Muscle layer of colon (tissue), 2 donors: ENCODE data around the gene UST.

Experiments used
- H3K27ac ChIP-seq: one replicate; pipeline ENCODE4 v1.7.0; 2013; ENCODE audit warnings: low read depth, mild to moderate bottlenecking, low read length, moderate library complexity
- H3K27me3 ChIP-seq, 2 donors: one replicate each; pipeline ENCODE4 v1.7.0; 2013; ENCODE audit warnings: low read length in 2 of 2, mild to moderate bottlenecking in 2 of 2; ENCODE audit not compliant: insufficient read depth in 2 of 2, control insufficient read depth in 1 of 2
- H3K36me3 ChIP-seq: one replicate; pipeline ENCODE4 v1.7.0; 2013; ENCODE audit warnings: mild to moderate bottlenecking, low read length; ENCODE audit not compliant: insufficient read depth
- H3K4me1 ChIP-seq: one replicate; pipeline ENCODE4 v1.7.0; 2013; ENCODE audit warnings: mild to moderate bottlenecking, low read length; ENCODE audit not compliant: insufficient read depth
- H3K4me3 ChIP-seq, 2 donors: one replicate each; pipeline ENCODE4 v1.7.0; 2013; ENCODE audit warnings: low read length in 2 of 2, low read depth in 1 of 2, mild to moderate bottlenecking in 1 of 2, moderate library complexity in 1 of 2
- H3K9ac ChIP-seq: one replicate; pipeline ENCODE4 v1.7.0; 2013; ENCODE audit warnings: low read length
- H3K9me3 ChIP-seq: one replicate; pipeline ENCODE4 v1.7.0; 2013; ENCODE audit warnings: mild to moderate bottlenecking, low read length
- donor health status: abdominal sarcoma.
- donor health status: Adenocarcinoma of cecum.

Gene UST

DNA sequence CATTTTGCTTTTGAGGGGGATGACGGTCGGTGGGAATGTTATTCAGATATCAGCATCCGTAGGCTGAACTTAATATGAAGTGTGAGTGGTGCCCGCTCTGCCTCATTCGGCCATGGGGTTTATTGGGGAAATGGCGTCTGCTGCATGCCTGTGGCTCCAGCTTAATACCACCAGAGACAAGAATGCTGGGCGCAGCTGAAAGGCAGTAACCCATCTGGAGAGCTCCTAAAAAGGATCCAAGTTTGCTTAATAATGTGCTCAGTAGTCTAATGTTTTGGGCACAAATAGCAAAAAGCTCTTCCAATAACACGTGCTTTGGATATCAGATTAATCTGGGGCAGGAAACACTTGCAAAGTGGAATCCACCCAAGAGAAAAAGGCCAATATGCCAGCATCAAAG lies 297.7 kb downstream of the UST start:
- H3K4me3 ChIP-seq: no peak overlapping the region
- H3K27ac ChIP-seq: no peak overlapping the region
- no peaks in the 10 kb centered on the region for H3K4me1 ChIP-seq
- H3K9me3 ChIP-seq: no peaks in the 10 kb centered on the region
- no peaks in the 10 kb centered on the region for H3K27me3 ChIP-seq
- H3K36me3 ChIP-seq: peaks cover 7% of the 10 kb centered on the region
- no peak overlapping the region for H3K9ac ChIP-seq

DNA sequence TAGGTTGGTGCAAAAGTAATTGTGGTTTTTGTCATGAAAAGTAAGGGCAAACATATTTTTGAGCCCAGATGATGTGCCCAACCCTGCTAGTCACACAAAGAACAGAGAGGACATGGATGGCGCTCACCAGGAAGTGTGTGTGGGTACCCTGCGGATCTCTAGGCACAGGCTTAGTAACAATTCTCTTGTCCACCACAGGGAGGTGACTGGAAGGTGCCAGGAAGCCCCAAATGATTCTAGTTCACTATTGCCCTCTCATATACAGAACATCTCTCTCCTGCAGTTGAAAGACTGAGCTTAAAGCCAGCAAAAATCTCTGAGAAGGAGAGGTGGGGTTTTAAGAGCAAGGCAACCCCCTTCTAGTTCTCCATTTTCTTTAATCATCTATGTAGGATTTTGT lies 298.6 kb downstream of the UST start:
- Histone ChIP-seq H3K27ac (no peak overlapping the region), H3K9me3 (no peaks in the 10 kb centered on the region), H3K9ac (no peak overlapping the region)

DNA sequence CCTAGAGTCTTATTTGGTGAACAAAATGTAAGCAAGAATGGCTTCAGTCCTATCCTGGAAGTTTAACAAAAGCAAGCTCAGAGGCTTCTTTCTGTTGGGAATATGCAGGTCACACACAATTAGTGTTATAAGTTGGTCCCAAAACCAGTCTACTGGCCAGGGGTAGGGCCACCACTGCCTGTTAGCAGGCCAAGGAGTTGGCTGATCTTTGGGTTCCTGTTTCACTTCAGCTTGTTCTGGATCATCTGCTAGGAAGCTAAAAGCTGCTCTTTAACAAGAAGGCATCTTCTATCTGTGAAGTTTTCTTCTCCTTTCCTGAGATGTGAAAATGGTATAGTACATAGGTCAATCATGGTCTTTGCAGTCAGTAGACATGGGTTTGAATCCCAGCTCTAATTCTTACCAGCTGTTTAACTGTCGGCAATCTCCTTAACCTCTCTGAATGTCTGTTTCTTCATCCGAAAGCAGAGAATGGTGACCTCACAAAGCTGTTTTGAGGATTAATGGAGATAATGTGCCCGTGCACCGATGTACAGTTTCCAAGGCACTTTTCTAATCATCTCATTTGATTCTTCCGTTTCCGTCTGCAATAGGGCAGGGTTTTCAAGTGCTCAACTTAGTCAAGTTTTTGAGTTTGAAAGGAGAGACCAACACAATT lies 299.5 kb downstream of the UST start:
- H3K27ac ChIP-seq: no peak overlapping the region

More for the DNA sequence above, 298.6 kb downstream of the UST start:
- Histone ChIP-seq H3K27me3 (no peaks in the 10 kb centered on the region), H3K4me3 (no peak overlapping the region), H3K36me3 (peaks cover 7% of the 10 kb centered on the region), H3K4me1 (no peaks in the 10 kb centered on the region)

DNA sequence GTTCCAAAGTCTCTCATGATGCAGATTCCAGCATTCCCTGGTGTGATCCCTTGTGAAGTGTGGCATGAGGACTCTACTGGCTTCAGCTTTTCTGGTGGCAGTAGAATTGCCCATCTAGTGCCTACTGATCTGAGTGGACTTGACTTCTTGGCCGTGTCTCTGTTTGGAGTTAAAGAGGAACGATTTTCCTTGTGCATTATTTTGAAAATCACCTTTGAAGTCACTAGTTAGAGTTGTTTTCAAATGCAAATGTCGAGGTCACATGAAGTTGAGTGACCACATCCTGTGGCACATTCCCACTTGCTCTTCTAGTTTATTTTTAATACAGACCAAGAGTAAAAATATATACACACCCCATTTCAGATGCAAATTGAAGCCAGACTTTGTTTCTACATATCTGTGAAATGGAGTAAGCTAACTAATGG lies 300.0 kb downstream of the UST start:
- no peaks in the 10 kb centered on the region for H3K9me3 ChIP-seq
- no peak overlapping the region for H3K9ac ChIP-seq
- H3K36me3 ChIP-seq: no peaks in the 10 kb centered on the region
- H3K27ac ChIP-seq: no peak overlapping the region
- H3K4me1 ChIP-seq: no peaks in the 10 kb centered on the region
- no peaks in the 10 kb centered on the region for H3K27me3 ChIP-seq
- H3K4me3 ChIP-seq: no peak overlapping the region

More for the DNA sequence above, 299.5 kb downstream of the UST start:
- no peaks in the 10 kb centered on the region for H3K9me3 ChIP-seq
- no peaks in the 10 kb centered on the region for H3K27me3 ChIP-seq
- H3K36me3 ChIP-seq: peaks cover under 1% of the 10 kb centered on the region
- H3K4me3 ChIP-seq: no peak overlapping the region
- H3K9ac ChIP-seq: no peak overlapping the region
- no peaks in the 10 kb centered on the region for H3K4me1 ChIP-seq

GRCh38 chr6:149049230-149049629 lies 302.4 kb downstream of the UST start:
- Histone ChIP-seq H3K4me3 (no peak overlapping the region), H3K27ac (no peak overlapping the region), H3K9ac (no peak overlapping the region), H3K4me1 (no peaks in the 10 kb centered on the region), H3K36me3 (no peaks in the 10 kb centered on the region), H3K27me3 (no peaks in the 10 kb centered on the region), H3K9me3 (no peaks in the 10 kb centered on the region)

GRCh38 chr6:149050160-149050559 lies 303.3 kb downstream of the UST start:
- Histone ChIP-seq H3K27me3 (no peaks in the 10 kb centered on the region), H3K4me3 (no peak overlapping the region), H3K36me3 (no peaks in the 10 kb centered on the region), H3K9me3 (no peaks in the 10 kb centered on the region), H3K9ac (no peak overlapping the region), H3K4me1 (no peaks in the 10 kb centered on the region), H3K27ac (no peak overlapping the region)

- Histone ChIP-seq H3K36me3 (no peaks in the 10 kb centered on the region), H3K4me1 (no peaks in the 10 kb centered on the region), H3K27me3 (no peaks in the 10 kb centered on the region), H3K9ac (no peak overlapping the region), H3K4me3 (no peak overlapping the region), H3K9me3 (no peaks in the 10 kb centered on the region), H3K27ac (no peak overlapping the region)
Measured at GRCh38 chr6:149052350-149053106, 305.7 kb downstream of the UST start.

DNA sequence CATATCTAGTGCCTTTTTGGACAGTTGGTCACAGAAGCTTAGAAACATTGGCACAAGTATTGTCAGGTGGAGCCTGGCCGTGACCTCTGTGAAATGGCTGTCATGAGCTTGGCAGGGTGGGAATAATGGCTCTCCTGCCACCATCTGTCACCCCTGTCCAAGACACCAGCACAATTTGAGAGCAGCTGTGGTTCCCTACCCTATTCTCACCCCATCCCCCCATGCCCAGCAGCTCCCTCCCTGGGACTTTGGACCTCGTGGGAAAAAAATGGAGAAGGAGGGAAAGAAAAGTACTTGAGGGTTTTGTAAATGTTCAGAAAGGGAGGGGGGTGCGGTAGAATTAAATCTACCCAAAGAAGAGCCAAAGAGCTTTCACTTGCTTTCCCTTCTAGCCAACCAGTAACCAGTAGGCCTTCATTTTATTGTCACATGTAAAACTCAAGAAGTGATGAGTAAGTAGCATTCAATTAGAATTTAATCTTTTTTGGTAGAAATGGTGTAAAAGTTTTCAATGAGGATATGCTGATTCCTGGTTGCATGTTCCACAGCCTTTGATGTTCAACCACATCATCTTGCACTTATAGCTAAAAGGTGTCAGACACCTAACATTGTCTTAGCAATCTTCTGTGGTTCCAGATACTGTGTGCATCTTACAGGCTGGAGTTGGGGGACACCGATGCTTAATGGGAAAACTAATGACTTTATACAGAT lies 307.2 kb downstream of the UST start:
- Histone ChIP-seq H3K4me3 (no peak overlapping the region), H3K27ac (no peak overlapping the region), H3K27me3 (no peaks in the 10 kb centered on the region), H3K4me1 (no peaks in the 10 kb centered on the region), H3K36me3 (no peaks in the 10 kb centered on the region), H3K9me3 (no peaks in the 10 kb centered on the region), H3K9ac (no peak overlapping the region)

GRCh38 chr6:149054559-149055194 lies 307.8 kb downstream of the UST start:
- H3K4me1 ChIP-seq: no peaks in the 10 kb centered on the region
- no peak overlapping the region for H3K27ac ChIP-seq
- H3K4me3 ChIP-seq: no peak overlapping the region
- H3K27me3 ChIP-seq: no peaks in the 10 kb centered on the region
- H3K9ac ChIP-seq: no peak overlapping the region
- H3K9me3 ChIP-seq: no peaks in the 10 kb centered on the region
- H3K36me3 ChIP-seq: no peaks in the 10 kb centered on the region

DNA sequence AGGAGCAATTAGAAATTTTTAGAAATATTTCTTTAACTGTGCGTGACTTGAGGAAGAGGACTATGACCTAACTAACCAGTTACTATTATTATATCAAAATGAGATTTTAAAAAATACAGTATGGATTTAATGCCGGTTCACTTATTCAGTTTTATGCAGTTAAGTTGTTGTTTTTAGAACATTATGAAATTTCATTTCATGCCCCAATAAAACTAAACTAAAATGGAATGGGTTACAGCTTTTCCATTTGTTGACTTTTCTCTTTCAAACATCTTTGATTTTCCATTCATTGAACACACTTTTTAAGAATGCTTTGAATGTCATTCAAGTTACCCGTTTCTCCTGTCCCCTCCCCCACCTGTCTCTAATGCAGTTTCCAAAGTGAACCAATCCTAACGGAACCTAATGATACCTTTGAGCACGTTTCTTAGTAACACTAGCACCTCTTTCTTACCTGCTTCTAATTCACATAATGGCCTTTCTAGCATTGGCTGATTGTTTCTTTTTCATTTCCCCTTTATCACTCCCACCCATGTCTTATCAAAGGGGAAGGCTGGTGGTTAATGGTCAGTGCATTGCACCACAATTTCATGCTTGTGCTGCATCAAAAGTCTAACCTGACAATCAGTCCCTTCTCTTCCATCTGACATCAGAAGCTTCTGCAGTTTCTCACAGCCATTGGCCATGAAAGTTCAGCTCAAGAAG lies 308.5 kb downstream of the UST start:
- Histone ChIP-seq H3K4me1 (peaks cover 3% of the 10 kb centered on the region), H3K4me3 (no peak overlapping the region), H3K27ac (no peak overlapping the region), H3K36me3 (no peaks in the 10 kb centered on the region), H3K9ac (no peak overlapping the region), H3K9me3 (no peaks in the 10 kb centered on the region), H3K27me3 (no peaks in the 10 kb centered on the region)
